CD4-positive, alpha-beta memory T cell (primary cell): ENCODE data around the gene MTUS2. TPM values are rescaled to one million over a fixed set of nuclear protein-coding genes. Genes with fewer than 3 reads are reported as not detected.

Source experiments
- CTCF ChIA-PET: fragments of 350-600 bp; sonication (Branson Sonifier 250); formaldehyde crosslinking; loops from one replicate; lab custom pipeline; 2021; ENCODE audit warnings: inconsistent platforms; ENCODE audit not compliant: partially characterized antibody; lab: Charles Lee
- POLR2A ChIA-PET: fragments of 350-600 bp; sonication (Branson Sonifier 250); formaldehyde crosslinking; loops from one replicate; lab custom pipeline; 2021; ENCODE audit not compliant: partially characterized antibody; lab: Charles Lee
- DNase-seq, 5 donors: peaks; one replicate each; pipeline versions ENCODE4 v3.0.0 to v3.0.0-alpha.2; 2020 to 2022; ENCODE audit warnings: mixed read lengths in 1 of 5
- H3K27ac ChIP-seq: one replicate; pipeline ENCODE4 v1.7.0; 2013; ENCODE audit warnings: low read depth, low read length
- H3K27me3 ChIP-seq: 2 replicates; pipeline ENCODE4 v1.7.0; 2013; ENCODE audit warnings: mild to moderate bottlenecking, low read length, moderate library complexity; ENCODE audit not compliant: insufficient read depth
- H3K36me3 ChIP-seq: 2 replicates; pipeline ENCODE4 v1.7.0; 2013; ENCODE audit warnings: mild to moderate bottlenecking, low read length, moderate library complexity; ENCODE audit not compliant: insufficient read depth
- H3K4me1 ChIP-seq: 2 replicates; pipeline ENCODE4 v1.7.0; 2013; ENCODE audit warnings: mild to moderate bottlenecking, low read length, moderate library complexity; ENCODE audit not compliant: insufficient read depth
- H3K4me3 ChIP-seq, 2 donors: one replicate each; pipeline ENCODE4 v1.7.0; 2013; ENCODE audit warnings: low read length in 2 of 2, mild to moderate bottlenecking in 1 of 2
- H3K9me3 ChIP-seq, 2 donors: one replicate each; pipeline ENCODE4 v1.7.0; 2013; ENCODE audit warnings: low read length in 2 of 2, control low read depth in 1 of 2; ENCODE audit not compliant: control insufficient read depth in 1 of 2
- H3K27ac Mint-ChIP-seq, 7 donors: one replicate each; pipeline ENCODE4 v1.8.0; 2020 to 2021; ENCODE audit warnings: mixed read lengths in 7 of 7, mild to moderate bottlenecking in 6 of 7, inconsistent platforms in 3 of 7, moderate library complexity in 3 of 7
- H3K27me3 Mint-ChIP-seq, 2 donors: one replicate each; pipeline ENCODE4 v1.8.0; 2020 to 2021; ENCODE audit warnings: mixed read lengths in 2 of 2
- H3K36me3 Mint-ChIP-seq, 2 donors: one replicate each; pipeline ENCODE4 v1.8.0; 2020 to 2021; ENCODE audit warnings: mixed read lengths in 2 of 2, inconsistent platforms in 1 of 2, mild to moderate bottlenecking in 1 of 2
- H3K4me1 Mint-ChIP-seq, 4 donors: one replicate each; pipeline ENCODE4 v1.8.0; 2020 to 2021; ENCODE audit warnings: mixed read lengths in 4 of 4, mild to moderate bottlenecking in 1 of 4
- H3K4me3 Mint-ChIP-seq, 8 donors: one replicate each; pipeline ENCODE4 v1.8.0; 2020 to 2021; ENCODE audit warnings: mixed read lengths in 8 of 8, mild to moderate bottlenecking in 7 of 8, moderate library complexity in 6 of 8, inconsistent platforms in 3 of 8
- H3K9me3 Mint-ChIP-seq, 8 donors: one replicate each; pipeline ENCODE4 v1.8.0; 2020 to 2021; ENCODE audit warnings: mixed read lengths in 8 of 8, mild to moderate bottlenecking in 5 of 8, inconsistent platforms in 3 of 8, moderate library complexity in 1 of 8
- intact Hi-C: fragments of 100-400 bp; cut with micrococcal nuclease; formaldehyde crosslinking; loops from one replicate; pipeline ENCODE4 v1.15.1; 2023
- polyA plus RNA-seq, 2 donors: library from polyadenylated mRNA; unstranded; fragments of 300-500 nt; fragmentation: Illumina TruSeq; gene quantifications; one replicate each; pipeline ENCODE4 v1.2.3, GENCODE V29; 2021
- total RNA-seq, 2 experiments: library from RNA; stranded (reverse); gene quantifications; one replicate each; pipeline ENCODE4 v1.2.3, GENCODE V29; 2021

The MTUS2 gene
- under 1 TPM; 0.12 to 0.14 TPM for total RNA-seq
- polyA plus RNA-seq: 1 to 10 TPM; 1.1 TPM

DNA sequence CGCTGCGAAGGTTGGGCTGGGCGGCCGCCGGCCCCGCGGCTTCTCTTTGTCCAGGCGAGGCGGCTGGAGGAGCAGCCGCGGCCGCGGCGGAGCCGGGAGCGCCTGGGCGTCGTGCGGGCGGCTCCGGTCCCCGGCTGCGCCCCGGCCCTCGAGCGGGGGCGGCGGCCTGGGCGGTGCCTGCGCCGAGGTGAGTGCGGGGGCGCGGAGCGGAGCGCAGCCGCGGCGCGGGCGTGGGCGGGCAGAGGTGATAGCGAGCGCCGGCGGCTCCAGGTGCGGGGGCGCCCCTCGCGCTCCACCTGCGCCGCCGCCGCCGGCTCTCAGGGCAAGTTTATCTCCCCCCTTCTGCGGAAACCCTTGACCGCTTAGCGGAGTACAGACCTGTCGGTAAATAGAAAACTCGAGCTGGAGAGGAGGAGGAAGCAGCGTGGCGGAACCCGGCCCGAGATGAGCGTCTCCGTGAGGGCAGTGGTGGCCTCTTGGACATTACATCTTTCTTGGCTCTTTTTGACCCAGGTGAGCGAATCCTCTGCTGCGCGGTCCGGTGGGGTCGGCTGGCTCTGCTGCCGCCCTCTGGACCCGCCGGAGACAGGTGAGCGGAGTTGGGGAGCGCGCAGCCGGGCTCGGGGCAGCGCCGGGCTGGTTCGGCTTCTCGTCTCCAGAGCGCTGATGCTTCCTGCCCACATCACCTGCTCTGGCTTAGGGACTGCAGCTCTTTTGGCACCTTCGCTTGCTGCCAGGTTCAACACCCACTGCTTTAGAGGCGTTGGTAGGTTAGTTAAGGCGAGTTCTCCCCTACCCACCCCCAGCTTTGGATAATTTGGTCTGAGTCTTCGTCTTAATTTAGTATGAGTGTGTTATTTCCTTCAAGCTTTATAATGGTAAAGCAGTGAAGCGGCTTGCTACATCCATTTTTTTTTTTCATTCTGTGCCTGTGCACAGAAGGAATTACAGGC, at the start of gene MTUS2:
TSS of gene MTUS2 (plus strand) at position 241 of the 953 bp plus-strand sequence.
- Mint-ChIP-seq H3K4me3 (peak within 1 kb of the TSS; percentile 72 to 86 (median 79)), H3K4me1 (peaks cover 2 to 7% (median 4%) of the 10 kb centered on the region in 4 donors), H3K27me3 (peaks cover 37 to 44% of the 10 kb centered on the region in 2 donors), H3K9me3 (peaks cover 0 to 12% (median 4%) of the 10 kb centered on the region in 8 donors), H3K27ac (no peak within 1 kb of the TSS), H3K36me3 (peaks cover 0 to 5% of the 10 kb centered on the region in 2 donors)
- no peaks in the 10 kb centered on the region for H3K36me3 ChIP-seq
- H3K4me1 ChIP-seq: peaks cover 5% of the 10 kb centered on the region
- peak within 1 kb of the TSS in 1 of 2 donors; percentile 19 for H3K4me3 ChIP-seq
- peak in 3 of 5 donors; percentile 8 to 14 (median 14) for DNase-seq
- ChIA-PET CTCF (interaction anchor here (1.9 to 2.8 kb wide), 3 partner anchors 24 to 544 kb away, joined by 4 to 7 read pairs (median 6); no protein-coding TSS in a partner anchor), POLR2A (interaction anchor here (0.6 kb wide), 1 partner anchor 543 kb away, joined by 3 read pairs; no protein-coding TSS in a partner anchor)
- no peaks in the 10 kb centered on the region for H3K9me3 ChIP-seq
- H3K27ac ChIP-seq: no peak within 1 kb of the TSS
- intact Hi-C loops: loop anchor here (2.0 kb wide), 1 partner anchor 446 kb away; no protein-coding TSS in a partner anchor
- peaks cover 17% of the 10 kb centered on the region for H3K27me3 ChIP-seq

DNA sequence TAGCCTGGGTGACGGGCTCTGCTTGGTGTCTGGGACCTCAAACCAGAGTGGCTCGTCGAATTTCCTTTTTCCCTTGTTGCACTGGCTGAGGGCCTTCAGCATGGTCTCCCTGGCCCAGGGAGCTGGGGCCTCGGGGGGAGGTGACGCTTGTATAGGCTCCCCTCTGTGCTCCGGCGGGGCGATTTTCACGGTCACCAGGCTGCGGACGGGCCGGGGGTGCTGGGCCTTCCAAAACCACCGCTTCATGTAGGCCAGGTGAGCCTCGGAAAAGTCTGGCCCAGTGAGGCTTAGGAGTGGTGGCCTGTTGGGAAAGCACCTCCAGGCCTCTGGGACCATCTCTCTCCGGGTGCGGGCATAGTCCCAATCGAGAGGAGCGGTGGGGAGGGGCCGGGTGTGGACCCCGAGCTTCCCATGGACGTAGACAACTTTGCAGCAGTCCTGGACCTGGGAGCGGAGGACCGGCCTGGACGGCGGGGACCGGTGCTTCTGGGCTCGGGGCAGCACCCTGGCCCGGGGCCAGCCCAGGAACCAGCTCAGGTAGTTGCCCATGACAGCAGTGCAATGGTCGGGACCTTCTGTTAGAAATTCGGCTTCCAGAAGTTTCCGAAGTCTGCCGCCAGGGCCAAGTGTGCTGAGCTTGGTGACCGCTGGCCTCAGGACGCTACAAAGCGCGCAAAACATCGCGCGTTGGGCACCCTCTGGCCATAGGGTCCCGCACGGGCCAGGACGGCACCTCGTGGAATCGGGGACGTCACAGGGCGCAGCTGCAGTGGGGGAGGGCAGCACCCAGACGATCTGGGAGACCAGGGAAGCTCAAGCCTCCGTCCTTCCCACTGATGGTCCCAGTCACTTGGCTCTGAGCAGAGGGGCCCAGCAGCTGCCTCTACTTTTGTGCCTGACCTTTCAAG, 41.6 kb upstream of the MTUS2 start:
- no peaks in the 10 kb centered on the region for H3K27me3 ChIP-seq

DNA sequence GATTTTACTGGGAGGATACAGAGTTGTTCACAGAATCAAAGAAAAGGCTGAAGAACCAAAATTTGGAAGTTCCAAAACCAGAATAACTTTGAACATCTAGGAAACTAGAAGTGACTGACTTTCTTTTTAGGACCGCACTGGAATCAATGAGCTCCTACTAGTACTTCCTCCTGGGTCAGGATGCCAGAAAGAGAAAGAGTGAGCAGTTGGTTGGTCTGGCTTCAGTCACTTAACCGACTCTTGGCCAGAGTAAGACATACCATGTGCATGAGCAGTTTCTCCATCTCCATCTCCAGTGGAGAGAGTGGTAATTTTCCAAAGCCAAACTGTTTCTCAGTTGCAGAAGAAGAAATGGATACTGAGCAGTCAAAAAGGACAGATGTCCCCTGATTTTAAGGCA, 27.1 kb upstream of the MTUS2 start:
- Mint-ChIP-seq H3K4me3 (no peak overlapping the region), H3K4me1 (peaks cover 0 to 4% (median 0%) of the 10 kb centered on the region in 4 donors), H3K9me3 (no peaks in the 10 kb centered on the region), H3K36me3 (no peaks in the 10 kb centered on the region), H3K27me3 (peaks cover 7 to 20% of the 10 kb centered on the region in 2 donors), H3K27ac (no peak overlapping the region)
- Histone ChIP-seq H3K27ac (no peak overlapping the region), H3K4me3 (no peak overlapping the region), H3K27me3 (no peaks in the 10 kb centered on the region), H3K36me3 (no peaks in the 10 kb centered on the region), H3K4me1 (no peaks in the 10 kb centered on the region), H3K9me3 (no peaks in the 10 kb centered on the region)
- ChIA-PET POLR2A (no interaction called here), CTCF (no interaction called here)
- no peak for DNase-seq
- intact Hi-C loops: loop anchor here (10.0 kb wide), 1 partner anchor 138 kb away; the partner anchor contains the start of gene POMP

More for the DNA sequence above, 41.6 kb upstream of the MTUS2 start:
- H3K36me3 Mint-ChIP-seq: peaks cover 0 to 4% of the 10 kb centered on the region in 2 donors
- ChIA-PET CTCF (interaction anchor here (1.2 kb wide), 1 partner anchor 21 kb away, joined by 4 read pairs; no protein-coding TSS in a partner anchor), POLR2A (no interaction called here)
- peaks cover 5 to 10% of the 10 kb centered on the region in 2 donors for H3K27me3 Mint-ChIP-seq
- H3K27ac Mint-ChIP-seq: no peak overlapping the region
- no peak overlapping the region for H3K4me3 Mint-ChIP-seq
- intact Hi-C loops: no loop called here
- no peak for DNase-seq
- H3K27ac ChIP-seq: no peak overlapping the region
- no peaks in the 10 kb centered on the region for H3K4me1 Mint-ChIP-seq
- H3K4me1 ChIP-seq: no peaks in the 10 kb centered on the region
- no peaks in the 10 kb centered on the region for H3K9me3 ChIP-seq
- H3K36me3 ChIP-seq: no peaks in the 10 kb centered on the region
- peaks cover 0 to 22% (median 10%) of the 10 kb centered on the region in 8 donors for H3K9me3 Mint-ChIP-seq
- no peak overlapping the region for H3K4me3 ChIP-seq

DNA sequence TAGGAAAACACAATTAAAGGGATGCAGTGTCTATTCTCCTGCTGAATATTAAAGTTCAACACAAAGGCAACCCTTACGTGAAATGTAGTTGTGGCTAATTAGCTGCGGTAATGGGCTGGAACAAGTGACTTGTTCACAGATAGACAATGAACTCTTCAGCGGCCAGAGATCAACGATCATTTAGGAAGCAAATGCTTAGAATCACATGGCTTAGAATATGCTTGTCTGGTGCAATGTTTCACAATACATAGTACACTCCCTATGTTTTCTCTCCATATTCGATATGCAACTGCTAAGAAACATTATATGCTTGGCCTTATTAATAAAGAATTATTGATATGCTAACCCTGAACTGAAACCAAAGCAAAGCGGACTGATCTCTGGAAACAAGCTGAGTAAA, 25.7 kb upstream of the MTUS2 start:
- no peaks in the 10 kb centered on the region for H3K9me3 Mint-ChIP-seq
- H3K4me1 Mint-ChIP-seq: peaks cover 0 to 4% (median 0%) of the 10 kb centered on the region in 4 donors
- no peak overlapping the region for H3K27ac ChIP-seq
- H3K27me3 ChIP-seq: no peaks in the 10 kb centered on the region
- CTCF ChIA-PET: interaction anchor here (0.8 to 1.5 kb wide), 5 partner anchors 19 to 579 kb away, joined by 3 to 9 read pairs (median 3); no protein-coding TSS in a partner anchor
- H3K4me3 ChIP-seq: no peak overlapping the region
- H3K4me3 Mint-ChIP-seq: no peak overlapping the region
- no peaks in the 10 kb centered on the region for H3K9me3 ChIP-seq
- H3K27ac Mint-ChIP-seq: no peak overlapping the region
- peaks cover 7 to 25% of the 10 kb centered on the region in 2 donors for H3K27me3 Mint-ChIP-seq
- intact Hi-C loops: loop anchor here (10.0 kb wide), 1 partner anchor 140 kb away; the partner anchor contains the start of gene POMP
- H3K4me1 ChIP-seq: no peaks in the 10 kb centered on the region
- H3K36me3 Mint-ChIP-seq: no peaks in the 10 kb centered on the region
- no peaks in the 10 kb centered on the region for H3K36me3 ChIP-seq
- POLR2A ChIA-PET: no interaction called here
- no peak for DNase-seq

DNA sequence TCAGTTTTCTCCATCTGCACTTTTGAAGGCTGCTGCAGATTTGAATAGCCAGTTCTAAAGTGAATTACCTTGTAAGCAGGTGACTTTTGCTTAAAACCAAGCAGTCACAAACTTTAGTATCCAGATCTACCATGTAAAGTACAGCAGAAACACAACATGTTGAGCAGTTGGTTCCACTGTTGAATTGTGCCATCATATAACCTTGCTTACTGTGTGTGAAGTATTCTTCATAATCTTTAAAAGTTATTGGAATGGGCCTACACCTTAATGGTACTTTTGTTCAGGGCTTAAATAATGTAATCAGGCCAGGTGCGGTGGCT, 23.2 kb upstream of the MTUS2 start:
- Mint-ChIP-seq H3K4me1 (peaks cover 0 to 4% (median 0%) of the 10 kb centered on the region in 4 donors), H3K36me3 (no peaks in the 10 kb centered on the region), H3K9me3 (no peaks in the 10 kb centered on the region), H3K27me3 (peaks cover 7 to 22% of the 10 kb centered on the region in 2 donors), H3K27ac (no peak overlapping the region), H3K4me3 (no peak overlapping the region)
- Histone ChIP-seq H3K27ac (no peak overlapping the region), H3K4me1 (no peaks in the 10 kb centered on the region), H3K36me3 (no peaks in the 10 kb centered on the region), H3K27me3 (no peaks in the 10 kb centered on the region), H3K4me3 (no peak overlapping the region), H3K9me3 (no peaks in the 10 kb centered on the region)
- ChIA-PET POLR2A (no interaction called here), CTCF (interaction anchor here (0.6 to 2.8 kb wide), 21 partner anchors 9 to 766 kb away, joined by 3 to 35 read pairs (median 4); no protein-coding TSS in a partner anchor)
- no peak for DNase-seq
- intact Hi-C loops: loop anchor here (1.0 to 10.0 kb wide), 4 partner anchors 118 to 1435 kb away; partner anchors contain the start of gene POMP

- no peaks in the 10 kb centered on the region for H3K4me1 Mint-ChIP-seq
- Histone ChIP-seq H3K27me3 (no peaks in the 10 kb centered on the region), H3K36me3 (no peaks in the 10 kb centered on the region), H3K9me3 (no peaks in the 10 kb centered on the region), H3K4me1 (no peaks in the 10 kb centered on the region), H3K27ac (no peak overlapping the region), H3K4me3 (no peak overlapping the region)
- no peaks in the 10 kb centered on the region for H3K36me3 Mint-ChIP-seq
- peaks cover 6 to 16% of the 10 kb centered on the region in 2 donors for H3K27me3 Mint-ChIP-seq
- H3K4me3 Mint-ChIP-seq: no peak overlapping the region
- intact Hi-C loops: no loop called here
- no peak overlapping the region for H3K27ac Mint-ChIP-seq
- CTCF ChIA-PET: interaction anchor here (1.0 to 2.6 kb wide), 3 partner anchors 8 to 559 kb away, joined by 4 to 8 read pairs (median 6); no protein-coding TSS in a partner anchor
- peaks cover 6 to 46% (median 26%) of the 10 kb centered on the region in 8 donors for H3K9me3 Mint-ChIP-seq
- peak in 2 of 5 donors; percentile 11 to 20 for DNase-seq
- POLR2A ChIA-PET: no interaction called here
These were observed 14.8 kb upstream of the MTUS2 start for GRCh38 chr13:28805193-28805819.
